Suprapubic skin (tissue), 4 donors: Measurements from ENCODE around the gene FUT7. TPM values are rescaled to one million over a fixed set of nuclear protein-coding genes. Genes with fewer than 3 reads are reported as not detected.

Source experiments
- DNase-seq, 2 donors: peaks; one replicate each; pipeline ENCODE4 v3.0.0-alpha.2; 2019; ENCODE audit warnings: low spot score in 2 of 2
- H3K27ac ChIP-seq: fragments of 200-600 bp; sonication (generic); one replicate; pipeline ENCODE4 v1.5.1; 2019
- H3K27me3 ChIP-seq: fragments of 200-600 bp; sonication (generic); one replicate; pipeline ENCODE4 v1.5.1; 2019
- H3K36me3 ChIP-seq: fragments of 200-600 bp; sonication (generic); one replicate; pipeline ENCODE4 v1.5.1; 2019
- H3K4me1 ChIP-seq: fragments of 200-600 bp; sonication (generic); one replicate; pipeline ENCODE4 v1.5.1; 2019
- H3K4me3 ChIP-seq: fragments of 200-600 bp; sonication (generic); one replicate; pipeline ENCODE4 v1.5.1; 2019; ENCODE audit warnings: mild to moderate bottlenecking
- H3K9me3 ChIP-seq: fragments of 200-600 bp; sonication (generic); one replicate; pipeline ENCODE4 v1.5.1; 2019
- CTCF ChIP-seq, 2 donors: fragments of 200-600 bp in 1 of 2; fragments of 450-650 bp in 1 of 2; sonication (generic) in 1 of 2; IDR thresholded peaks; one replicate each; pipeline ENCODE4 v1.5.1; 2016 to 2019; ENCODE audit warnings: antibody characterized with exemption in 2 of 2, mild to moderate bottlenecking in 1 of 2, moderate library complexity in 1 of 2
- EP300 ChIP-seq: sonication (generic); formaldehyde crosslinking; IDR thresholded peaks from one replicate; pipeline ENCODE4 v1.6.1; 2017; ENCODE audit warnings: antibody characterized with exemption
- POLR2A ChIP-seq, 2 donors: fragments of 450-650 bp; IDR thresholded peaks; one replicate each; pipeline ENCODE4 v1.6.1; 2017; ENCODE audit warnings: antibody characterized with exemption in 2 of 2, mild to moderate bottlenecking in 2 of 2, moderate library complexity in 2 of 2
- POLR2AphosphoS5 ChIP-seq, 3 donors: sonication (generic); formaldehyde crosslinking; IDR thresholded peaks; one replicate each; pipeline ENCODE4 v1.6.1; 2017; ENCODE audit warnings: antibody characterized with exemption in 3 of 3
- WGBS: methylation state at CpG from one replicate; pipeline ENCODE4 v1.1.5; 2018; 5-methylcytosine and 5-hydroxymethylcytosine counted together
- total RNA-seq, 4 donors: library from RNA; depleted of rRNA; stranded (reverse); fragments of >200 nt; gene quantifications; one replicate each; pipeline ENCODE4 v1.1.0, GENCODE V29; 2016

Gene FUT7
- total RNA-seq, 4 donors from 2014 or later = 0.72 TPM; not detected in 3

- H3K4me3 ChIP-seq = no peak overlapping the region
- no peaks in the 10 kb centered on the region for H3K36me3 ChIP-seq
- TF ChIP-seq EP300 (no peak), CTCF (IDR thresholded peaks at IDR 0.05) (no peak), POLR2AphosphoS5 (IDR thresholded peaks at IDR 0.05) (no peak), POLR2A (IDR thresholded peaks at IDR 0.05) (no peak)
- 94% methylated on average over 21 of the region's 26 CpGs for WGBS
- H3K27ac ChIP-seq = no peak overlapping the region
- peaks cover 72% of the 10 kb centered on the region for H3K4me1 ChIP-seq
- DNase-seq = no peak
- H3K27me3 ChIP-seq = peaks cover 18% of the 10 kb centered on the region
- H3K9me3 ChIP-seq = no peaks in the 10 kb centered on the region
Observed at GRCh38 chr9:137066096-137066861, 34.4 kb upstream of the FUT7 start.

- Histone ChIP-seq H3K27me3 (peaks cover 18% of the 10 kb centered on the region), H3K4me1 (peaks cover 64% of the 10 kb centered on the region), H3K4me3 (no peak overlapping the region), H3K27ac (no peak overlapping the region), H3K36me3 (no peaks in the 10 kb centered on the region), H3K9me3 (no peaks in the 10 kb centered on the region)
- DNase-seq = no peak
- TF ChIP-seq CTCF (IDR thresholded peaks at IDR 0.05) = no peak
- no peak for TF ChIP-seq POLR2AphosphoS5 (IDR thresholded peaks at IDR 0.05)
- TF ChIP-seq POLR2A (IDR thresholded peaks at IDR 0.05) = no peak
- TF ChIP-seq EP300 = no peak
- 90% methylated on average over 15 of the region's 23 CpGs for WGBS
Observed at GRCh38 chr9:137065336-137065967, 33.6 kb upstream of the FUT7 start.

GRCh38 chr9:137064880-137065164 is 32.9 kb upstream of the FUT7 start:
- H3K27ac ChIP-seq = no peak overlapping the region
- no peak overlapping the region for H3K4me3 ChIP-seq
- no peak for DNase-seq
- H3K4me1 ChIP-seq = peaks cover 59% of the 10 kb centered on the region
- TF ChIP-seq POLR2AphosphoS5 (IDR thresholded peaks at IDR 0.05) (no peak), POLR2A (IDR thresholded peaks at IDR 0.05) (no peak), EP300 (no peak), CTCF (IDR thresholded peaks at IDR 0.05) (no peak)
- H3K9me3 ChIP-seq = no peaks in the 10 kb centered on the region
- H3K27me3 ChIP-seq = peaks cover 15% of the 10 kb centered on the region
- WGBS = 53% methylated on average over 4 of the region's 12 CpGs
- no peaks in the 10 kb centered on the region for H3K36me3 ChIP-seq

- no peaks in the 10 kb centered on the region for H3K36me3 ChIP-seq
- no peak overlapping the region for H3K27ac ChIP-seq
- no CpG with 5 or more reads among the region's 55 CpGs for WGBS
- peak; percentile 84 to 99 for TF ChIP-seq CTCF (IDR thresholded peaks at IDR 0.05)
- TF ChIP-seq POLR2A (IDR thresholded peaks at IDR 0.05) = no peak
- H3K4me3 ChIP-seq = no peak overlapping the region
- DNase-seq = no peak
- peaks cover 54% of the 10 kb centered on the region for H3K4me1 ChIP-seq
- H3K27me3 ChIP-seq = peaks cover 9% of the 10 kb centered on the region
- no peaks in the 10 kb centered on the region for H3K9me3 ChIP-seq
Observed at GRCh38 chr9:137064027-137064879, 32.4 kb upstream of the FUT7 start.
